Measurements from ENCODE around the gene NBEA. TPM values are rescaled to one million over a fixed set of nuclear protein-coding genes. Genes with fewer than 3 reads are reported as not detected.

NBEA gene
- total and polyA plus RNA-seq, 8 donors: 1.6 to 36.0 (median 7.7) TPM

DNA sequence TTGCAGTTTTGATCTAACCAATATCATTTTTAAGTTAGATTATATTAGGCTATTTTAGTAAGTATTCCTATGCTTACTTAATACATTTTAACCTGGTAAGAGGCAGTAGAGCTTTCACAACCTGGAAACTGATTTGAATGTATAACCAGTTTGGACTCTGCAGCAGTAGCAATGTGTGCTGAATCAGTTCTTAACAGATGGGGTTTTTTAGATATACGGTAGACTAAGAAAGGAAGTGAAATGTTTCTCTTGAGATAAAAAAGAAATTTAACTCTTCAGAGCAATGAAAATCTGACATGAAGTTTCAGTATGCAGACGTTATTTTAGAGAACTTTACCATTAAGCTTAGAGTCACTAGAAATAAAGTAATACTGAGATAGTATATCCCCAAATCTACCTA is 2.7 kb downstream of the NBEA start:
- intact Hi-C loops (cut with DNase I; ENCODE audit: low total_unique reads): no loop called here
- TF ChIP-seq POLR2A (IDR thresholded peaks at IDR 0.05) (no peak), POLR2AphosphoS5 (IDR thresholded peaks at IDR 0.05) (no peak), EP300 (IDR thresholded peaks at IDR 0.05) (no peak)
- TF ChIP-seq, protein P1, sequence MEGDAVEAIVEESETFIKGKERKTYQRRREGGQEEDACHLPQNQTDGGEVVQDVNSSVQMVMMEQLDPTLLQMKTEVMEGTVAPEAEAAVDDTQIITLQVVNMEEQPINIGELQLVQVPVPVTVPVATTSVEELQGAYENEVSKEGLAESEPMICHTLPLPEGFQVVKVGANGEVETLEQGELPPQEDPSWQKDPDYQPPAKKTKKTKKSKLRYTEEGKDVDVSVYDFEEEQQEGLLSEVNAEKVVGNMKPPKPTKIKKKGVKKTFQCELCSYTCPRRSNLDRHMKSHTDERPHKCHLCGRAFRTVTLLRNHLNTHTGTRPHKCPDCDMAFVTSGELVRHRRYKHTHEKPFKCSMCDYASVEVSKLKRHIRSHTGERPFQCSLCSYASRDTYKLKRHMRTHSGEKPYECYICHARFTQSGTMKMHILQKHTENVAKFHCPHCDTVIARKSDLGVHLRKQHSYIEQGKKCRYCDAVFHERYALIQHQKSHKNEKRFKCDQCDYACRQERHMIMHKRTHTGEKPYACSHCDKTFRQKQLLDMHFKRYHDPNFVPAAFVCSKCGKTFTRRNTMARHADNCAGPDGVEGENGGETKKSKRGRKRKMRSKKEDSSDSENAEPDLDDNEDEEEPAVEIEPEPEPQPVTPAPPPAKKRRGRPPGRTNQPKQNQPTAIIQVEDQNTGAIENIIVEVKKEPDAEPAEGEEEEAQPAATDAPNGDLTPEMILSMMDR (IDR thresholded peaks at IDR 0.05): no peak
- peaks cover 0 to 11% (median 0%) of the 10 kb centered on the region in 3 donors for H3K27me3 ChIP-seq
- H3K4me1 ChIP-seq: peaks cover 20 to 49% (median 36%) of the 10 kb centered on the region in 4 donors
- no peak overlapping the region for H3K27ac ChIP-seq
- DNase-seq: peak in 1 of 2 donors; percentile 6
- H3K9me3 ChIP-seq: no peaks in the 10 kb centered on the region
- H3K4me3 ChIP-seq: no peak overlapping the region
- H3K36me3 ChIP-seq: no peaks in the 10 kb centered on the region
- WGBS, 5 donors: 20 to 31% (median 22%) methylated on average over 2 of the region's 2 CpGs

DNA sequence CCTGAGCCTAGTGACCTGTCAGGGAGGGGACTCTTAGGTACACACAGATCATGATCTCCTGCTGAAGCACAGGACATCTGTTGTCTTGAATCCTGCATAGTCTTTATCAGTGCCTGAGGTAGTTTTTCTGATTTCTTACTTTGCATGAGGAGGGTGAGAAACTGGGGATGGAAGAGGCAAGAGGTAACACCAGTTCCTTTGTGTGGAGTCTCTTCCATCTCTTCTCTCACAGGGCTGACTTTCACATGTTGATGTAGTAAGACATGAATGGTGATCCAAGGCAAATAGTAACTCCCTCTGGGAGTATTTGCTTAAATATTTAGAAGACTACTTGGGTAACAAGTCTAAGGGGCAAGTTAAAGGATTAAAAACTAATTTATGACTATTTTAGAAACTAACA is 9.5 kb downstream of the NBEA start:
- Histone ChIP-seq H3K36me3 (no peaks in the 10 kb centered on the region), H3K9me3 (peaks cover 0 to 8% (median 4%) of the 10 kb centered on the region in 4 donors), H3K27ac (no peak overlapping the region), H3K4me3 (no peak overlapping the region), H3K4me1 (peaks cover 0 to 5% (median 0%) of the 10 kb centered on the region in 4 donors), H3K27me3 (no peaks in the 10 kb centered on the region)
- TF ChIP-seq POLR2A (IDR thresholded peaks at IDR 0.05) (no peak), EP300 (IDR thresholded peaks at IDR 0.05) (no peak), POLR2AphosphoS5 (IDR thresholded peaks at IDR 0.05) (no peak)
- TF ChIP-seq, protein P1 (IDR thresholded peaks at IDR 0.05): no peak
- no peak for DNase-seq
- intact Hi-C loops (cut with DNase I; ENCODE audit: low total_unique reads): no loop called here

- WGBS, 5 donors: 92 to 100% (median 96%) methylated on average over 1 of the region's 1 CpG
- no peak for DNase-seq
- Histone ChIP-seq H3K9me3 (no peaks in the 10 kb centered on the region), H3K4me1 (no peaks in the 10 kb centered on the region), H3K27ac (no peak overlapping the region), H3K4me3 (no peak overlapping the region), H3K27me3 (no peaks in the 10 kb centered on the region), H3K36me3 (no peaks in the 10 kb centered on the region)
- TF ChIP-seq POLR2A (IDR thresholded peaks at IDR 0.05) (no peak), POLR2AphosphoS5 (IDR thresholded peaks at IDR 0.05) (no peak), EP300 (IDR thresholded peaks at IDR 0.05) (no peak)
- TF ChIP-seq, protein P1 (IDR thresholded peaks at IDR 0.05): no peak
- intact Hi-C loops (cut with DNase I; ENCODE audit: low total_unique reads): no loop called here
These were observed 17.4 kb downstream of the NBEA start for GRCh38 chr13:34959489-34959888.

- DNase-seq: no peak
- H3K4me1 ChIP-seq: no peaks in the 10 kb centered on the region
- H3K9me3 ChIP-seq: peaks cover 0 to 2% (median 0%) of the 10 kb centered on the region in 4 donors
- no peaks in the 10 kb centered on the region for H3K36me3 ChIP-seq
- no peak overlapping the region for H3K4me3 ChIP-seq
- 83 to 91% (median 89%) methylated on average over 4 of the region's 4 CpGs for WGBS, 5 donors
- no peak overlapping the region for H3K27ac ChIP-seq
- intact Hi-C loops (cut with DNase I; ENCODE audit: low total_unique reads): no loop called here
- no peak for TF ChIP-seq EP300 (IDR thresholded peaks at IDR 0.05)
- TF ChIP-seq, protein P1 (IDR thresholded peaks at IDR 0.05): no peak
- H3K27me3 ChIP-seq: no peaks in the 10 kb centered on the region
These were observed 22.5 kb downstream of the NBEA start for GRCh38 chr13:34964558-34964957.

All from stomach (tissue), 9 donors.